K562 (cell line): Measurements from ENCODE around the gene ACADVL. TPM values are rescaled to one million over a fixed set of nuclear protein-coding genes. Genes with fewer than 3 reads are reported as not detected.

Source experiments
- ATAC-seq: fragments of 200-7000 bp; cut with Tn5 transposase; 3 replicates; pipeline ENCODE4 v1.9.1; 2020; ENCODE audit warnings: moderate library complexity
- BruUV-seq: library from RNA; stranded (reverse); fragments of 400-500 nt; replicated peaks from 2 replicates; lab custom pipeline; 2021; lab: Mats Ljungman, UMichigan
- CTCF ChIA-PET: fragments of 300-600 bp; formaldehyde crosslinking; extraction: SDS; loops from one replicate; lab custom pipeline; 2021; ENCODE audit warnings: low intra/inter-chr PET ratio; lab: Yijun Ruan, JAX
- POLR2A ChIA-PET: fragments of 300-600, 350-650 bp; sonication (Branson Sonifier 250); formaldehyde crosslinking; extraction: SDS; loops from one replicate; lab custom pipeline; 2021; ENCODE audit warnings: antibody characterized with exemption, inconsistent platforms; lab: Yijun Ruan, JAX
- DNase-seq, 4 experiments: peaks; one replicate each; pipeline versions ENCODE4 v3.0.0 to v3.0.0-alpha.2; 2011 to 2018; ENCODE audit warnings: low spot score in 3 of 4, mixed read lengths in 3 of 4; ENCODE audit errors: extremely low read depth in 1 of 4
- FAIRE-seq: peaks from 2 replicates; lab custom pipeline; 2011; peaks lifted over from hg19 to GRCh38; lab: Jason Lieb, UNC
- H2AFZ ChIP-seq: 2 replicates; pipeline ENCODE4 v1.6.0; 2011; ENCODE audit warnings: low read depth, low read length, control low read depth, inconsistent platforms
- H3K27ac ChIP-seq: fragments of 200-600 bp; 3 replicates; pipeline ENCODE4 v1.8.0; 2011; ENCODE audit warnings: low read depth, mild to moderate bottlenecking, control low read depth, inconsistent platforms, low read length, moderate library complexity, mixed read lengths; ENCODE audit errors: extremely low read depth
- H3K27me3 ChIP-seq, 2 experiments: fragments of 300-600 bp in 1 of 2; 2 replicates in 1 of 2; 3 replicates in 1 of 2; pipeline versions ENCODE4 v1.6.0 to v1.8.0; 2011; ENCODE audit warnings: inconsistent platforms in 2 of 2, low read length in 2 of 2, mild to moderate bottlenecking in 1 of 2, mixed read lengths in 1 of 2, moderate library complexity in 1 of 2; ENCODE audit not compliant: control insufficient read depth in 2 of 2, insufficient read depth in 2 of 2
- H3K36me3 ChIP-seq: fragments of 300-600 bp; 3 replicates; pipeline ENCODE4 v1.8.0; 2011; ENCODE audit warnings: mild to moderate bottlenecking, low read length, inconsistent platforms; ENCODE audit not compliant: control insufficient read depth, insufficient read depth
- H3K4me1 ChIP-seq, 2 experiments: fragments of 200-600 bp in 1 of 2; replicated peaks in 1 of 2; 2 replicates in 1 of 2; 3 replicates in 1 of 2; pipeline versions ENCODE4 v1.5.1 to v1.8.0; 2011; ENCODE audit warnings: inconsistent platforms in 2 of 2, low read length in 2 of 2, mild to moderate bottlenecking in 1 of 2, mixed read lengths in 1 of 2, moderate library complexity in 1 of 2; ENCODE audit not compliant: control insufficient read depth in 2 of 2, insufficient read depth in 2 of 2
- H3K4me2 ChIP-seq: 2 replicates; pipeline ENCODE4 v1.6.1; 2011; ENCODE audit warnings: low read length, control low read depth, inconsistent platforms, mixed read lengths; ENCODE audit not compliant: insufficient read depth
- H3K4me3 ChIP-seq: fragments of 200-600 bp; sonication (generic), shearing (Covaris generic); 2 replicates; pipeline ENCODE4 v1.5.1; 2016; ENCODE audit warnings: control low read depth, inconsistent platforms
- H3K79me2 ChIP-seq: fragments of 200-600 bp; 3 replicates; pipeline ENCODE4 v1.8.0; 2011; ENCODE audit warnings: low read length, inconsistent platforms; ENCODE audit not compliant: control insufficient read depth, insufficient read depth
- H3K9ac ChIP-seq, 2 experiments: 2 replicates each; pipeline versions ENCODE4 v1.6.0 to v1.6.1; 2011; ENCODE audit warnings: low read depth in 2 of 2, low read length in 2 of 2, control low read depth in 1 of 2, inconsistent platforms in 1 of 2, mild to moderate bottlenecking in 1 of 2, mixed read lengths in 1 of 2; ENCODE audit not compliant: insufficient read depth in 1 of 2
- H3K9me1 ChIP-seq: one replicate; pipeline ENCODE4 v1.6.0; 2011; ENCODE audit warnings: inconsistent platforms, mild to moderate bottlenecking, low read length, moderate library complexity; ENCODE audit not compliant: control insufficient read depth, insufficient read depth
- H3K9me3 ChIP-seq: replicated peaks from 2 replicates; pipeline ENCODE4 v1.5.1; 2011; ENCODE audit warnings: low read depth, low read length, inconsistent platforms; ENCODE audit not compliant: control insufficient read depth, insufficient read depth
- H4K20me1 ChIP-seq: replicated peaks from 2 replicates; pipeline ENCODE4 v1.6.1; 2011; ENCODE audit warnings: low read length, inconsistent platforms, mixed read lengths; ENCODE audit not compliant: control insufficient read depth, insufficient read depth
- CBX3 ChIP-seq, 2 experiments: IDR thresholded peaks; 1 replicate in 1 of 2; 2 replicates in 1 of 2; pipeline ENCODE4 v1.6.1; 2012; ENCODE audit warnings: inconsistent platforms in 2 of 2, low read length in 2 of 2, borderline replicate concordance in 1 of 2, control low read depth in 1 of 2
- CHCHD3 ChIP-seq: fragments of 250-450 bp; sonication (Bioruptor Pico); IDR thresholded peaks from 2 replicates; pipeline ENCODE4 v2.1.2; 2022; ENCODE audit warnings: mild to moderate bottlenecking
- GABPB1 ChIP-seq: sonication (generic); formaldehyde crosslinking; IDR thresholded peaks from 2 replicates; pipeline ENCODE4 v1.8.0; 2022; ENCODE audit warnings: mild to moderate bottlenecking, missing genetic modification reagents
- HOXB6 ChIP-seq: fragments of 250-450 bp; sonication (Bioruptor Pico); IDR thresholded peaks from 2 replicates; pipeline ENCODE4 v1.5.1; 2022; ENCODE audit warnings: mild to moderate bottlenecking, borderline replicate concordance
- NR1H2 ChIP-seq: sonication (generic); formaldehyde crosslinking; IDR thresholded peaks from 2 replicates; pipeline ENCODE4 v1.4.0; 2020; ENCODE audit warnings: mild to moderate bottlenecking, missing genetic modification reagents
- POLR2AphosphoS2 ChIP-seq: IDR thresholded peaks from 2 replicates; pipeline ENCODE4 v1.6.1; 2012; ENCODE audit warnings: low read length, improper control_type of control experiment
- POLR2G ChIP-seq: fragments of 200-400 bp; formaldehyde crosslinking; IDR thresholded peaks from 2 replicates; pipeline ENCODE4 v1.6.1; 2017; ENCODE audit warnings: low read depth, mild to moderate bottlenecking, antibody characterized with exemption, low read length, moderate library complexity
- RBM15 ChIP-seq: fragments of 200-400 bp; formaldehyde crosslinking; IDR thresholded peaks from 2 replicates; pipeline ENCODE4 v1.6.1; 2018; ENCODE audit warnings: mild to moderate bottlenecking, low read length, moderate library complexity; ENCODE audit not compliant: insufficient read depth
- SAFB2 ChIP-seq: fragments of 200-400 bp; formaldehyde crosslinking; IDR thresholded peaks from 2 replicates; pipeline ENCODE4 v1.6.1; 2018; ENCODE audit warnings: borderline replicate concordance, low read length, low read depth, moderate library complexity; ENCODE audit not compliant: severe bottlenecking
- SREBF1 ChIP-seq: fragments of 150-350 bp; IDR thresholded peaks from 2 replicates; pipeline ENCODE4 v1.6.1; 2014; ENCODE audit warnings: antibody characterized with exemption, low read depth, low read length, borderline replicate concordance
- ZBTB1 ChIP-seq: sonication (generic); formaldehyde crosslinking; IDR thresholded peaks from 2 replicates; pipeline ENCODE4 v1.8.1; 2023; ENCODE audit warnings: missing genetic modification reagents, low read depth, mild to moderate bottlenecking, borderline replicate concordance
- ZEB2 ChIP-seq: fragments of 450-650 bp; IDR thresholded peaks from 2 replicates; pipeline ENCODE4 v1.6.1; 2016
- ZFP36 ChIP-seq: fragments of 150-350 bp; IDR thresholded peaks from 2 replicates; pipeline ENCODE4 v1.6.1; 2018; ENCODE audit warnings: low read length, low read depth; ENCODE audit not compliant: partially characterized antibody
- WGBS: fragments of 100-300 bp; shearing (Covaris generic); methylation state at CpG from one replicate; pipeline ENCODE4 v1.1.6; 2016; ENCODE audit warnings: low coverage, mixed read lengths; ENCODE audit not compliant: insufficient coverage; ENCODE audit errors: missing lambda C conversion rate; 5-methylcytosine and 5-hydroxymethylcytosine counted together
- in situ Hi-C: fragments of 300-500 bp; cut with MboI; formaldehyde crosslinking; loops from 4 replicates; pipeline ENCODE4 v1.15.0; 2018; ENCODE audit warnings: inconsistent platforms, mixed read lengths
- intact Hi-C: fragments of 100-400 bp; cut with micrococcal nuclease; formaldehyde crosslinking; loops from 2 replicates; pipeline ENCODE4 v1.14.2; 2022
- polyA plus RNA-seq, 8 experiments: library from polyadenylated mRNA; depleted of rRNA in 4 of 8; stranded (reverse) in 5 of 8; unstranded in 3 of 8; fragments of >200 nt; fragmentation: Nextera tagmentation in 2 of 8; fragmentation: Illumina TruSeq in 1 of 8; extraction: Ambion mirVana in 2 of 8; extraction: Trizol in 1 of 8; gene quantifications; 2 replicates each; pipeline versions ENCODE4 v1.2.1 to v1.2.3, GENCODE V29; 2011 to 2014; ENCODE audit warnings: inconsistent platforms in 1 of 8, missing spikeins in 1 of 8
- total RNA-seq, 7 experiments: library from RNA; depleted of rRNA in 6 of 7; stranded (reverse); fragments of >200 nt in 6 of 7; fragmentation: Illumina TruSeq in 2 of 7; extraction: Trizol in 2 of 7; gene quantifications; 2 replicates each; pipeline versions ENCODE4 v1.2.1 to v1.2.3, GENCODE V29; 2011 to 2021; ENCODE audit warnings: low replicate concordance in 1 of 7
- TF ChIP-seq, protein P1 (sequence below): fragments of 450-650 bp; IDR thresholded peaks from 2 replicates; pipeline ENCODE4 v1.7.1; 2018; ENCODE audit warnings: mild to moderate bottlenecking, low read depth; ENCODE audit not compliant: partially characterized antibody
- TF ChIP-seq, protein P2 (sequence below): fragments of 250-450 bp; sonication (Bioruptor Pico); IDR thresholded peaks from 2 replicates; pipeline ENCODE4 v1.5.0; 2020; ENCODE audit warnings: mild to moderate bottlenecking
- TF ChIP-seq, protein P3 (sequence below): fragments of 250-450 bp; sonication (Bioruptor Pico); IDR thresholded peaks from 2 replicates; pipeline ENCODE4 v1.9.0; 2021; ENCODE audit warnings: mild to moderate bottlenecking

The ACADVL gene
- total and polyA plus RNA-seq, 9 of the 15 experiments (the other 6 are each of a cell fraction or from before 2014, with no cell fraction given): 25.5 to 449 (median 214) TPM

DNA sequence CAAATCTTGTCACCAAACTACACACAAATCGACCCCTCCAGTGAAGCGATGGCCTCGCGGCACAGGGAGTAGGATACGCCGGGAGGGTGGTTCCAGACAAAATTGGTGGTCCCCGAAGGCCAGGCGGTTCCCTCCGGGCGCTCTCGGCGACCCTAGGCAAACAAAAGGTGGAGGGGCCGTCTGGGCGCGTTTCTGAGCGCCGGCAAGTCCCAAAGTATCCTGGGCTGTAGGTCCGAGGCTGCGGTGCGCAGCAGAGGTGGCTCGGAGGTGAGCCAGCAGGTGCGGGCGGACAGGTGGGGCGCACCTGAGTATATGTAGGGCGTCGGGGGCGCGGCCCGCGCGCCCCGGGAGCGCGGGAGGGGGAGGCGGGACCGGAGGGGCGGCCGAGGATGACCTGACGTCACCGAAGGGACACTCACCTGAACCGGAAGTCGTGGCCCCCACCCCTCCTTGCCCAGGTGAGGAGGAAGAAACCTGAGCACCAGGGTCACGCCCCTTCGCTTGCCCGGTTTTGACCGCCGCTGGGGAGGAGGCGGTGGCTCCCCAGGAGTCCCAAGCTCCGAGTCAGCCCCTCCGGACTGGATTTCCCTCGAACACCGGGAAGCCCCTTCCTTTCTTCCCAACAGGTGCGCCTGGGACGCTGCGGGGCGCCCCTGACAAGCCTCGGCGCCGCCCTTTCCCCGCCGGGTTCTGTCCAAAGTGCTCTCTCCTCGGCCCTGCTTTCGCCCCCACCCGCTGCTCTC, 42.6 kb downstream of the ACADVL start, which contains the start of gene CLDN7:
TSS of gene CLDN7 (minus strand) at position 287 of the 743 bp plus-strand sequence. CDS start 435 bp downstream, outside the sequence.
- Histone ChIP-seq H3K4me1 (peaks cover 10 to 35% of the 10 kb centered on the region in 2 experiments; a peak in 4 of 5 replicates), H3K27ac (peak within 1 kb of the TSS; percentile 70), H3K27me3 (no peaks in the 10 kb centered on the region), H3K9me1 (no peaks in the 10 kb centered on the region), H3K9me3 (no peaks in the 10 kb centered on the region), H3K79me2 (no peaks in the 10 kb centered on the region), H4K20me1 (no peaks in the 10 kb centered on the region), H3K36me3 (peaks cover 28% of the 10 kb centered on the region; the same call in 2 of the 3 replicates), H3K4me2 (peak within 1 kb of the TSS; percentile 95), H3K9ac (peak within 1 kb of the TSS; percentile 63 to 89), H3K4me3 (peak within 1 kb of the TSS; percentile 47), H2AFZ (peak within 1 kb of the TSS; percentile 97)
- DNase-seq: peak in 1 of 4 experiments; percentile 14
- ChIA-PET POLR2A (no interaction called here), CTCF (no interaction called here)
- 90% methylated on average over 10 of the region's 64 CpGs for WGBS
- in situ Hi-C loops (no loop called here), intact Hi-C loops (no loop called here)
- ATAC-seq: peak; percentile 10; the same call in 2 of the 3 replicates
- FAIRE-seq: no peak
- BruUV-seq: TSS peak; percentile 81
- TF ChIP-seq CHCHD3 (CRISPR knock-in tag) (no peak), SREBF1 (no peak), ZFP36 (no peak), SAFB2 (no peak), CBX3 (IDR thresholded peaks at IDR 0.05; ENCODE audit: borderline replicate concordance in 1 of 2, low read length in 2 of 2) (no peak), POLR2AphosphoS2 (no peak), NR1H2 (CRISPR knock-in tag) (no peak), RBM15 (no peak), HOXB6 (no peak), ZBTB1 (CRISPR knock-in tag) (0 out of 2 replicates have a peak, but pooled peaks have one; percentile 35), ZEB2 (peak; percentile 73), POLR2G (peak; percentile 50), GABPB1 (CRISPR knock-in tag) (no peak)
- TF ChIP-seq, protein P1, sequence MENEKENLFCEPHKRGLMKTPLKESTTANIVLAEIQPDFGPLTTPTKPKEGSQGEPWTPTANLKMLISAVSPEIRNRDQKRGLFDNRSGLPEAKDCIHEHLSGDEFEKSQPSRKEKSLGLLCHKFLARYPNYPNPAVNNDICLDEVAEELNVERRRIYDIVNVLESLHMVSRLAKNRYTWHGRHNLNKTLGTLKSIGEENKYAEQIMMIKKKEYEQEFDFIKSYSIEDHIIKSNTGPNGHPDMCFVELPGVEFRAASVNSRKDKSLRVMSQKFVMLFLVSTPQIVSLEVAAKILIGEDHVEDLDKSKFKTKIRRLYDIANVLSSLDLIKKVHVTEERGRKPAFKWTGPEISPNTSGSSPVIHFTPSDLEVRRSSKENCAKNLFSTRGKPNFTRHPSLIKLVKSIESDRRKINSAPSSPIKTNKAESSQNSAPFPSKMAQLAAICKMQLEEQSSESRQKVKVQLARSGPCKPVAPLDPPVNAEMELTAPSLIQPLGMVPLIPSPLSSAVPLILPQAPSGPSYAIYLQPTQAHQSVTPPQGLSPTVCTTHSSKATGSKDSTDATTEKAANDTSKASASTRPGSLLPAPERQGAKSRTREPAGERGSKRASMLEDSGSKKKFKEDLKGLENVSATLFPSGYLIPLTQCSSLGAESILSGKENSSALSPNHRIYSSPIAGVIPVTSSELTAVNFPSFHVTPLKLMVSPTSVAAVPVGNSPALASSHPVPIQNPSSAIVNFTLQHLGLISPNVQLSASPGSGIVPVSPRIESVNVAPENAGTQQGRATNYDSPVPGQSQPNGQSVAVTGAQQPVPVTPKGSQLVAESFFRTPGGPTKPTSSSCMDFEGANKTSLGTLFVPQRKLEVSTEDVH: no peak
- TF ChIP-seq, protein P2, sequence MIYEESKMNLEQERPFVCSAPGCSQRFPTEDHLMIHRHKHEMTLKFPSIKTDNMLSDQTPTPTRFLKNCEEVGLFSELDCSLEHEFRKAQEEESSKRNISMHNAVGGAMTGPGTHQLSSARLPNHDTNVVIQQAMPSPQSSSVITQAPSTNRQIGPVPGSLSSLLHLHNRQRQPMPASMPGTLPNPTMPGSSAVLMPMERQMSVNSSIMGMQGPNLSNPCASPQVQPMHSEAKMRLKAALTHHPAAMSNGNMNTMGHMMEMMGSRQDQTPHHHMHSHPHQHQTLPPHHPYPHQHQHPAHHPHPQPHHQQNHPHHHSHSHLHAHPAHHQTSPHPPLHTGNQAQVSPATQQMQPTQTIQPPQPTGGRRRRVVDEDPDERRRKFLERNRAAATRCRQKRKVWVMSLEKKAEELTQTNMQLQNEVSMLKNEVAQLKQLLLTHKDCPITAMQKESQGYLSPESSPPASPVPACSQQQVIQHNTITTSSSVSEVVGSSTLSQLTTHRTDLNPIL: no peak
- TF ChIP-seq, protein P3, sequence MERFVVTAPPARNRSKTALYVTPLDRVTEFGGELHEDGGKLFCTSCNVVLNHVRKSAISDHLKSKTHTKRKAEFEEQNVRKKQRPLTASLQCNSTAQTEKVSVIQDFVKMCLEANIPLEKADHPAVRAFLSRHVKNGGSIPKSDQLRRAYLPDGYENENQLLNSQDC (CRISPR knock-in tag): no peak
